ENCODE measurements around the gene PPP1R15A.

DNA sequence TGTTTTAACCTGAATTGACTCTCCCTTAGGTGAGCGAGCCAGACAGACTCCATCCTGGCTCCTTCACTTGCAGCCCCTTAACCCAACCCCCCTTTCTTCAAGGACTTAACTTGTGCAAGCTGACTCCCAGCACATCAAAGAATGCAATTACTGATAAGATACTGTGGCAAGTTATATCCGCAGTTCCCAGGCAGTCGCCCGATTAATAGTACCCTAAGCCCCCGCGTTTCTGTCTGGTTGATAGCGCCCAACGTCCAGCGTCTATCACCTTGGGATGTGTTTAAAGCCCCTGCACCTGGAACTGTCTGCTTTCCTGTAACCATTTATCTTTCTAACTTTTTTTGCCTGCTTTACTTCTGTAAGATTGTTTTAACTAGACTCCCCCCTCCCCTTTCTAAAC is 42.1 kb upstream of the PPP1R15A start:
- no peak for TF ChIP-seq CTCF (conservative IDR thresholded peaks at IDR 0.05)
- no peak for TF ChIP-seq ZFX (IDR thresholded peaks at IDR 0.05)

Measured in C4-2B (cell line).